ENCODE results near the gene CHRNA4.
"Not testable (repeated sequence)": the region's sequence is repeated elsewhere in the genome, so short reads cannot be mapped to it uniquely, and the experiment has no call there.

Gene CHRNA4

GRCh38 chr20:63306673-63307537 lies 54.2 kb downstream of the CHRNA4 start:
- DNase-seq, result no peak

- DNase-seq, result not testable (repeated sequence)
Observed at GRCh38 chr20:63305933-63306672, 55.0 kb downstream of the CHRNA4 start.

- no peak for DNase-seq
Observed at GRCh38 chr20:63305393-63305792, 55.8 kb downstream of the CHRNA4 start.

- no peak for DNase-seq
Observed at GRCh38 chr20:63303095-63303666, 58.0 kb downstream of the CHRNA4 start.

GRCh38 chr20:63301671-63302070 lies 59.5 kb downstream of the CHRNA4 start:
- DNase-seq, result no peak

GRCh38 chr20:63298731-63299312 lies 62.3 kb downstream of the CHRNA4 start:
- no peak for DNase-seq

- DNase-seq, result no peak
Observed at GRCh38 chr20:63297796-63298572, 63.2 kb downstream of the CHRNA4 start.

- no peak for DNase-seq
Observed at GRCh38 chr20:63297371-63297781, 63.8 kb downstream of the CHRNA4 start.

- DNase-seq, result no peak
Observed at GRCh38 chr20:63296531-63297299, 64.4 kb downstream of the CHRNA4 start.

- no peak for DNase-seq
Observed at GRCh38 chr20:63295846-63296245, 65.3 kb downstream of the CHRNA4 start.

GRCh38 chr20:63295422-63295821 lies 65.7 kb downstream of the CHRNA4 start:
- DNase-seq, result no peak

GRCh38 chr20:63295018-63295417 lies 66.1 kb downstream of the CHRNA4 start:
- no peak for DNase-seq

GRCh38 chr20:63294536-63294900 lies 66.6 kb downstream of the CHRNA4 start:
- DNase-seq, result no peak

- DNase-seq, result no peak
Observed at GRCh38 chr20:63293871-63294535, 67.1 kb downstream of the CHRNA4 start.

GRCh38 chr20:63293456-63293855 lies 67.7 kb downstream of the CHRNA4 start:
- DNase-seq, result no peak
